NCI-H1417 treated with DMSO at 0.1 percent for 48 hours (cell line): Measurements from ENCODE around the gene SREBF2.
"Not testable (repeated sequence)": the region's sequence is repeated elsewhere in the genome, so short reads cannot be mapped to it uniquely, and the experiment has no call there.

Experiments used
- DNase-seq: peaks from one replicate; lab custom pipeline; 2025; lab: John Stamatoyannopoulos, UW

SREBF2 gene

DNA sequence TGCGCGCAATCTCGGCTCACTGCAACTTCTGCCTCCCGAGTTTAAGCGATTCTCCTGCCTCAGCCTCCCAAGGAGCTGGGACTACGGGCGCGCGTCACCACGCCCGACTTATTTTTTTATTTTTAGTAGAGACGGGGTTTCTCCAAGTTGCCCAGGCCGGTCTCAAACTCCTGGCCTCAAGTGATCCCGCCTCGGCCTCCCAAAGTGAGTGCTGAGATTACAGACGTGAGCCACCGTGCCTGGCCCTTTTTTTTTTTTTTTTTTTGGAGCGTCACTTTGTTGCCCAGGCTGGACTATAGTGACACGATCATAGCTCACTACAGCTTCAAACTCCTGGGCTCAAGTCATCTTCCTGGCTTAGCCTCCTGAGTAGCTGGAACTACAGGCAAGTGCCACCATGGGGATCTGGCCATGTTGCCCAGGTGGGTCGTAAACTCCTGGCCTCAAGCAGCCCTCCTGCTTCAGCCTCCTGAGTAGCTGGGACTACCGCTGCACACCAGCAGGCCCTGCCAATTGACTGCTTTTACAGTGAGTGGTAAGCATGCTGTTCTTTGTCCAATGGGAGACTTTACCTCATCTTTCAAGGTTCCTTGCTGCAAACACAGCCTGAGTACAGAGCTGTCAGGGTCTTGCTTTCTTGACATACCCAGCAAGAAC is 114.6 kb downstream of the SREBF2 start:
- DNase-seq: no peak

DNA sequence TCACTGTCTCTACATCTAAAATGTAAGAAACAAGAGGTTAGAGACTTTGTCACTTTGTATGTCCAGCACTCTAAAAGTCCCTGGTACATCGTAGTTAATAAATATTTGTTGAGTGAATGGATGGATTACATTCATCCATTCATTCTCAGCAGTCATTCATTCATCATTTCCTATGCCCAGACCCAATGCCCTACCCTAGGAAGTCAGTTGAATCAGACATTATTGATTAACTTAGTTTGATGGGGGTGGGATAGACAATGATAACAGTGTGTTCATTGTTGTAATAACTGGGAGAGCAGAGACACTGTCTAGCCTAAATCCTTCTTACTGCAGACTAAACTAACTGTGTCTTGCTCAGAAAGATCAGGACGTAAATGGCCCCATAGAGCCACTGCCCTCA is 115.2 kb downstream of the SREBF2 start:
- DNase-seq: no peak

DNA sequence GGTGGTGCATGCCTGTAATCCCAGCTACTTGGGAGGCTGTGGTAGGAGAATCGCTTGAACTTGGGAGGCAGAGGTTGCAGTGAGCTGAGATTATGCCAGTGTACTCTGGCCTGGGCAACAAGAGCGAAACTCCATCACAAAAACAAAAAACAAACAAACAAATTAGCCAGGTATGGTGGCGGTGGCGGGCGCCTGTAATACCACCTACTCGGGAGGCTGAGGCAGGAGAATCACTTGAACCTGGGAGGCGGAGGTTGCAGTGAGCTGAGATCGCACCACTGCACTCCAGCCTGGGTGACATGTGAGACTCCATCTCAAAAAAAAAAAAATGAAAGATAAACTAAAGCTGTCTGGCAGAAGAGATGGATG is 116.0 kb downstream of the SREBF2 start:
- DNase-seq: not testable (repeated sequence)

DNA sequence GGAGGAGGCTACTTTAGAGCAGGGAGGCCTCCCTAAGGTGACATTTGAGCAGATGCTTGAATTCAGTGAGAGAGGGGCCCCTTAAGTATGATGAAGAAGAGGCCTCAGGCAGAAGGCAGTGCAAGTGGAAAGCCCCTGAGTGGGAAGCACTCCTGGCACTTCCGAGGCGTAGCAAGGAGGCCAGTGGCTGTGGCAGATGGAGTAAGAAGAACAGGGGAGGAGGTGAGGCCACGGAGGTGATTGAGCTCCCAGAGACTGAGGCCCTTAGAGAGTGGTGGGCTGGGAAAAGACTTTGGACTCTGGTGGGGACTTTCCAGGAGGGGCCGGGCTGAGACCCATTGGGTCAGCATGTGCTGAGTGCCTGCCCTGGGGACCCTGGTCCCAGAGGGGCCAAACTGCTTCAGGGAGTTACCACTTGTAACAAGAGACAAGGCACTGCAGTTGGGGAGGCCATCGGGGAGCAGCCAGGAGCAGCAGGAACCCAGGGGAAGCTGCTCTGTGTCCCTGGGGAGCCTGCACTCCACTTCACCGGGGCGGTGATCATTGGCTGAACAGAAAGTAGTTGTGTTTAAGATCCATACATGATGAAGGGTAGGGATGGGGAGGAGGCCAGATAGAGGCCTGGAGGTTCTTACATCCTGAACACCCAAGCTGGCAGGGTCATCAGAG is 116.5 kb downstream of the SREBF2 start:
- no peak for DNase-seq

DNA sequence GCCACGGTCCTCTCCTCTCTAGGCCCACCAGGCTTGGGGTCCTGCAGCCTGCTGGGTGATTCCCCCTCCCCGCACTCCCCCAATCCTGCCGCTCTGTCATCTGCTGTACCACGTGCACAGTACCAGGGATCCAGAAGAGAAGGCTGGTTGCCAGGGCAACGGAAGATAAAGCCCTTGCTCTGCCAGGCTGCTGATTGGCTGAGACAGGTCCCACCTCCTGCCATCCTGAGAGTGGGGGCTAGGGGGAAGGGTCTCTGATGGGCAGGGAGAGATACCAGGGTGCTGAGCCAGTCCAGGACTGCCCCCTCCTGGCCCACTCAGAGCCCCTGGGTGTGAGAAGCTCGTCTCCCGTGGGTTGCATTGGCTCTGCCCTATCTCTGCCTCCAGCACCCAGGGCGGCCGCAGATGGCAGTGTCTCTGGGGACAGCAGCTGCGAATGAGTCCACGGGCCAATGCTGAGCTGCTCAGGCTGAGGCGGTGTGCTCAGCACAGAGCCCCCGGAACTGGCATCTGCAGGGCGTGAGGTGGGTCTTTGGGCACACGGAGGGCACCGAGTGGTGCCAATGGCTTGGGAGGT is 119.1 kb downstream of the SREBF2 start, which contains the start of gene SMIM45:
Gene SMIM45 (plus strand): TSS at position 253 of the 577 bp plus-strand sequence.
- DNase-seq: no peak

DNA sequence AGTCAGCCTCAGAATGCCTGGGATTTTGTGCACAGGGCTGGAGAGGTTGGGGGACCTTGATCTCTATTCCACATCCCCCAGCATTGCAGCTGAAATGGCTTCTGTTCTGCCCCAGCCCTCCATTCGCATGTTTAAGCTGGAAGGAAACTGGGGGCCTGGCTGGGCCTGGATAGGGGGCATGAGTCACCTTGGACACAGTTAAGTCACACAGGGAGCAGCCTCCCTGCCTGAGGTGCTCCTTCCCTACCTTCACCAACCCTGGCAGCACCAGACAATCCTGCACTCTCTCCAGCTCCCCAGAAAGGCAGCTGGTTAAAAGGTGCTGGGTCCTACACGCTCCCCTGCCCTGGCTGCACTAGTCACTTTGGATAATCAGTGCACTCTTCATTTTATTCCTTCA is 119.8 kb downstream of the SREBF2 start:
- DNase-seq: no peak
